Measurements from ENCODE around the gene CDCA3. TPM values are rescaled to one million over a fixed set of nuclear protein-coding genes. Genes with fewer than 3 reads are reported as not detected.

CDCA3 gene
- total RNA-seq, 4 donors from 2014 or later, result 5.9 to 20.0 (median 12.8) TPM

- DNase-seq, result no peak
- H3K27me3 ChIP-seq, result no peaks in the 10 kb centered on the region
- H3K4me3 ChIP-seq, result no peak overlapping the region
- intact Hi-C loops (cut with DNase I), result no loop called here
- no peak for TF ChIP-seq POLR2A (IDR thresholded peaks at IDR 0.05)
- TF ChIP-seq, protein P1, sequence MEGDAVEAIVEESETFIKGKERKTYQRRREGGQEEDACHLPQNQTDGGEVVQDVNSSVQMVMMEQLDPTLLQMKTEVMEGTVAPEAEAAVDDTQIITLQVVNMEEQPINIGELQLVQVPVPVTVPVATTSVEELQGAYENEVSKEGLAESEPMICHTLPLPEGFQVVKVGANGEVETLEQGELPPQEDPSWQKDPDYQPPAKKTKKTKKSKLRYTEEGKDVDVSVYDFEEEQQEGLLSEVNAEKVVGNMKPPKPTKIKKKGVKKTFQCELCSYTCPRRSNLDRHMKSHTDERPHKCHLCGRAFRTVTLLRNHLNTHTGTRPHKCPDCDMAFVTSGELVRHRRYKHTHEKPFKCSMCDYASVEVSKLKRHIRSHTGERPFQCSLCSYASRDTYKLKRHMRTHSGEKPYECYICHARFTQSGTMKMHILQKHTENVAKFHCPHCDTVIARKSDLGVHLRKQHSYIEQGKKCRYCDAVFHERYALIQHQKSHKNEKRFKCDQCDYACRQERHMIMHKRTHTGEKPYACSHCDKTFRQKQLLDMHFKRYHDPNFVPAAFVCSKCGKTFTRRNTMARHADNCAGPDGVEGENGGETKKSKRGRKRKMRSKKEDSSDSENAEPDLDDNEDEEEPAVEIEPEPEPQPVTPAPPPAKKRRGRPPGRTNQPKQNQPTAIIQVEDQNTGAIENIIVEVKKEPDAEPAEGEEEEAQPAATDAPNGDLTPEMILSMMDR (IDR thresholded peaks at IDR 0.05), result no peak
- peak overlapping the region in 1 of 4 donors; percentile 44 for H3K27ac ChIP-seq
- H3K9me3 ChIP-seq, result no peaks in the 10 kb centered on the region
- H3K36me3 ChIP-seq, result peaks cover 0 to 39% (median 0%) of the 10 kb centered on the region in 3 donors
- peaks cover 0 to 5% (median 0%) of the 10 kb centered on the region in 3 donors for H3K4me1 ChIP-seq
- WGBS, 2 donors, result 50% methylated on average over 1 of the region's 1 CpG; no CpG with 5 or more reads in 1 of the 2 donors
These were observed 10.8 kb downstream of the CDCA3 start for GRCh38 chr12:6840330-6840729.

DNA sequence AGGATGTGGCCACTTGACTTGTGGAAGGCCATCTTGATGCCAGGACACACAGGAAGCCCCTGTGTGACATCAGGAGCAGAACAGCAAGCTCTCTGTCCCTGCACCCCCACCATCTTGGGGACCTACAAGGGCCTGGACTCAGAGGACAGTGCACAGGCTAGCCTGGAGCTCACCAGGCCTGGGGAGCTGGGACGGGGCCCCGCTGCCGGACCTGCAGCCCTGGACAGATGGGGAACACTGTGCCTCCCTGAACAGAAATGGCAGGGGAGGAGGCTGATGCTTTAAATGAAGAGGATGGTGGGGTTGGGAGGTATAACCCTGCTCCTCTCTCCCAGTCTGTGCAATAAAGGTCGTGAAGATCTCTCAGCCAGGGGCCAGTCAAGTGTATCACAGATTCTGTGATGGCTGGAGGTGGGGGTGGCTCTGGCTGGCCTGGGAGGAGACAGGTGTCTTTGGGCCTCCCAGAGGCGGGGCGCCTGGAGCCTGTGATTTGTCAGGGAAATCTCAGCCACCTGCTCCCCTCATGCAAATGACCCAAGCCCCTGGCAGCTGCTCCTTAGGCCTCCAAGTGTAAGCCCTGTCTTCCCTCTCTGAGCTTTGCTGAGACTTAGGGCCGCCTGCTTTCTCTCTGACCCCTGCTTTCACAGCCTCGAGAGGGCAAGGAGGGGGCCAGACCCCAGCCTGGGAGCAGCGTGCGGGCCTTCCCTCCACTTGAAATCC, 11.4 kb downstream of the CDCA3 start:
- H3K9me3 ChIP-seq, result no peaks in the 10 kb centered on the region
- TF ChIP-seq, protein P1 (IDR thresholded peaks at IDR 0.05), result no peak
- no peak for TF ChIP-seq POLR2A (IDR thresholded peaks at IDR 0.05)
- no CpG with 5 or more reads among the region's 10 CpGs for WGBS, 2 donors
- no peak for DNase-seq
- no peaks in the 10 kb centered on the region for H3K27me3 ChIP-seq
- H3K4me1 ChIP-seq, result peaks cover 0 to 5% (median 0%) of the 10 kb centered on the region in 3 donors
- peak overlapping the region in 1 of 4 donors; percentile 44 for H3K27ac ChIP-seq
- peaks cover 0 to 34% (median 0%) of the 10 kb centered on the region in 3 donors for H3K36me3 ChIP-seq
- intact Hi-C loops (cut with DNase I), result no loop called here
- no peak overlapping the region for H3K4me3 ChIP-seq

GRCh38 chr12:6838854-6839253, 12.2 kb downstream of the CDCA3 start:
- DNase-seq, result no peak
- WGBS, 2 donors, result 82 to 94% methylated on average over 5 to 8 of the region's 16 CpGs
- peaks cover 0 to 41% (median 0%) of the 10 kb centered on the region in 3 donors for H3K36me3 ChIP-seq
- H3K4me3 ChIP-seq, result no peak overlapping the region
- intact Hi-C loops (cut with DNase I), result no loop called here
- TF ChIP-seq, protein P1 (IDR thresholded peaks at IDR 0.05), result no peak
- TF ChIP-seq POLR2A (IDR thresholded peaks at IDR 0.05), result no peak
- peaks cover 0 to 5% (median 0%) of the 10 kb centered on the region in 3 donors for H3K4me1 ChIP-seq
- H3K9me3 ChIP-seq, result no peaks in the 10 kb centered on the region
- H3K27me3 ChIP-seq, result no peaks in the 10 kb centered on the region
- no peak overlapping the region for H3K27ac ChIP-seq

- no peaks in the 10 kb centered on the region for H3K9me3 ChIP-seq
- peaks cover 0 to 48% (median 0%) of the 10 kb centered on the region in 3 donors for H3K36me3 ChIP-seq
- no peak for TF ChIP-seq POLR2A (IDR thresholded peaks at IDR 0.05)
- TF ChIP-seq, protein P1 (IDR thresholded peaks at IDR 0.05), result no peak
- peaks cover 0 to 5% (median 0%) of the 10 kb centered on the region in 3 donors for H3K4me1 ChIP-seq
- 85% methylated on average over 9 of the region's 26 CpGs; no CpG with 5 or more reads in 1 of the 2 donors for WGBS, 2 donors
- H3K27me3 ChIP-seq, result no peaks in the 10 kb centered on the region
- intact Hi-C loops (cut with DNase I), result no loop called here
- H3K4me3 ChIP-seq, result no peak overlapping the region
- no peak for DNase-seq
- H3K27ac ChIP-seq, result no peak overlapping the region
These were observed 13.6 kb downstream of the CDCA3 start for GRCh38 chr12:6837370-6838060.

DNA sequence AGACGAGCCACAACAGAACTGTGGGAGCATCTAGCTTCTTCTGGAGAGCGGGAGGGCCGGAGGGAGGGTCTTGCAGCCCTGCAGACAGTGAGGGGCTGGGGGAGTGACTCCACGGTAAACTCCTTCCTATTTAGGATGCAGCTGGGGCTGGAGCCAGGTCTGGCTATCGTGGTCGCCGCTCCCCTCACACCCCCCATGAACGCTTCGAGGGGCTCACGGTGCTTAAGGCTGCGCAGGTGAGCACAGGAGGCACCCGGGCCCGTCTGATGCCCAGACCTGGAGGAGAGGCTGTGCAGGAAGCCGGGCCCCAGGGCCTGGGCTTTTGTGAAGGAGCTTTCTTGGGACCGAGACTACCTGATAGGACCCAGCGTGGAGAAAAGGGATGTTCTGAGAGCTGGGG, 14.2 kb downstream of the CDCA3 start:
- Histone ChIP-seq H3K27ac (no peak overlapping the region), H3K27me3 (no peaks in the 10 kb centered on the region), H3K4me3 (no peak overlapping the region), H3K36me3 (peaks cover 0 to 53% (median 0%) of the 10 kb centered on the region in 3 donors), H3K9me3 (no peaks in the 10 kb centered on the region), H3K4me1 (peaks cover 0 to 5% (median 0%) of the 10 kb centered on the region in 3 donors)
- intact Hi-C loops (cut with DNase I), result no loop called here
- 58 to 84% methylated on average over 2 to 15 of the region's 16 CpGs for WGBS, 2 donors
- DNase-seq, result no peak
- TF ChIP-seq, protein P1 (IDR thresholded peaks at IDR 0.05), result no peak
- TF ChIP-seq POLR2A (IDR thresholded peaks at IDR 0.05), result no peak

Measured in esophagus squamous epithelium (tissue), 5 donors.